Measurements from ENCODE around the gene IL11RA.

DNA sequence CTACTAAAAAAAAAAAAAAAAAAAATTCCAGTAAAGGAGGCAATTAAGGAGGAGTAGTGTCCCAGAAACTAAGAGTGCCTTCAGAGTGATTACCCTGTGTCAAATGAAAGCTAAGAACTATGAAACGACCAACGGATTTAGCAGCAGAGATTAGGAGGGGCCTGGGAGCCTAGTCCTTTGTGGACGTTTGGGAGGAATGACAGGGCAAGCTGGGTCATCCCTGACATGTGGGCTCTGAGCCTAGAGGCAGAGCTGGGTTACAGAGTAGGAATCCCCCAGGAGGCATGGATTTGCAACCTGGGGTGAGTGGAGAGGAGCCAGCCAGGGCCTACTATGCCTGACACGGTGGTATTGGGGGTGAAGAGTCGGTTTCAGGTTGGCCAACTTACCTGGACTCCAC lies 18.8 kb upstream of the IL11RA start:
- TF ChIP-seq, protein P1, sequence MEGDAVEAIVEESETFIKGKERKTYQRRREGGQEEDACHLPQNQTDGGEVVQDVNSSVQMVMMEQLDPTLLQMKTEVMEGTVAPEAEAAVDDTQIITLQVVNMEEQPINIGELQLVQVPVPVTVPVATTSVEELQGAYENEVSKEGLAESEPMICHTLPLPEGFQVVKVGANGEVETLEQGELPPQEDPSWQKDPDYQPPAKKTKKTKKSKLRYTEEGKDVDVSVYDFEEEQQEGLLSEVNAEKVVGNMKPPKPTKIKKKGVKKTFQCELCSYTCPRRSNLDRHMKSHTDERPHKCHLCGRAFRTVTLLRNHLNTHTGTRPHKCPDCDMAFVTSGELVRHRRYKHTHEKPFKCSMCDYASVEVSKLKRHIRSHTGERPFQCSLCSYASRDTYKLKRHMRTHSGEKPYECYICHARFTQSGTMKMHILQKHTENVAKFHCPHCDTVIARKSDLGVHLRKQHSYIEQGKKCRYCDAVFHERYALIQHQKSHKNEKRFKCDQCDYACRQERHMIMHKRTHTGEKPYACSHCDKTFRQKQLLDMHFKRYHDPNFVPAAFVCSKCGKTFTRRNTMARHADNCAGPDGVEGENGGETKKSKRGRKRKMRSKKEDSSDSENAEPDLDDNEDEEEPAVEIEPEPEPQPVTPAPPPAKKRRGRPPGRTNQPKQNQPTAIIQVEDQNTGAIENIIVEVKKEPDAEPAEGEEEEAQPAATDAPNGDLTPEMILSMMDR (IDR thresholded peaks at IDR 0.05) = no peak
- TF ChIP-seq POLR2A (IDR thresholded peaks at IDR 0.05) = no peak

Measured in right lobe of liver (tissue), 4 donors.